IMR-90 (cell line): ENCODE data around the gene POLR1A.

Experiments
- BHLHE40 ChIP-seq: fragments of 150-350 bp; IDR thresholded peaks from 2 replicates; pipeline ENCODE4 v1.6.1; 2016; ENCODE audit warnings: mild to moderate bottlenecking, low read depth, low read length
- CHD1 ChIP-seq: IDR thresholded peaks from 2 replicates; pipeline ENCODE4 v1.6.1; 2012; ENCODE audit warnings: low read depth, low read length, improper control_type of control experiment
- ELK1 ChIP-seq: fragments of 150-350 bp; IDR thresholded peaks from 2 replicates; pipeline ENCODE4 v1.6.1; 2016; ENCODE audit warnings: low read depth, mild to moderate bottlenecking, low read length, moderate library complexity, borderline replicate concordance
- FOS ChIP-seq: fragments of 150-350 bp; IDR thresholded peaks from 2 replicates; pipeline ENCODE4 v1.6.1; 2016; ENCODE audit warnings: low read depth, low read length
- POLR2A ChIP-seq: IDR thresholded peaks from 2 replicates; pipeline ENCODE4 v1.6.1; 2012; ENCODE audit warnings: mild to moderate bottlenecking, low read depth, low read length
- RAD21 ChIP-seq: IDR thresholded peaks from 2 replicates; pipeline ENCODE4 v1.6.1; 2012; ENCODE audit warnings: low read length, improper control_type of control experiment
- RCOR1 ChIP-seq: IDR thresholded peaks from 2 replicates; pipeline ENCODE4 v1.6.1; 2012; ENCODE audit warnings: mild to moderate bottlenecking, low read length, improper control_type of control experiment; ENCODE audit not compliant: insufficient replicate concordance
- RFX5 ChIP-seq: IDR thresholded peaks from 2 replicates; pipeline ENCODE4 v1.8.0; 2012; ENCODE audit warnings: low read depth, mild to moderate bottlenecking, low read length, moderate library complexity
- USF2 ChIP-seq: fragments of 150-350 bp; IDR thresholded peaks from 2 replicates; pipeline ENCODE4 v1.6.1; 2017; ENCODE audit warnings: mild to moderate bottlenecking, antibody characterized with exemption, low read length, low read depth
- TF ChIP-seq, protein P1 (sequence below): conservative IDR thresholded peaks from 2 replicates; pipeline ENCODE4 v1.5.1; 2012; ENCODE audit warnings: mild to moderate bottlenecking, low read depth, low read length, improper control_type of control experiment

DNA sequence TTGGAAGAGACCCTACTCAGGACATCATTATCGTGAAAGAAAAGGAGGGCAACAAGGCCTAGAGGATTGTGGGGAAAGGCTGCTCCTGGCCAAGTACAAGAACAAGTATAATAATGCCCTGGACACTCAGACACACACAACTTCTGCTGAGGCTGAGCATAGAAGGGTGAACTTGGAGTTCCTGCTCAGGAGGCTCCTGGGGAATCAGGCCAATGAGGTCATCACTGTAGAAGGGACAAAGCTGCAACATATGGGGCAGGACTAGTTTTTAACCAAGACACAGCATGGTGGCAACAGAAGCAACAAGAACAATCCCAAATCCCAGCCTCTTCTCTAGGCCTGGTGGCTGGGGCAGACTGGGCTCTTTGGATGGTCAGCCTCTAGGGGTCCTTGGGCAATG is 102.6 kb downstream of the POLR1A start:
- TF ChIP-seq, protein P1, sequence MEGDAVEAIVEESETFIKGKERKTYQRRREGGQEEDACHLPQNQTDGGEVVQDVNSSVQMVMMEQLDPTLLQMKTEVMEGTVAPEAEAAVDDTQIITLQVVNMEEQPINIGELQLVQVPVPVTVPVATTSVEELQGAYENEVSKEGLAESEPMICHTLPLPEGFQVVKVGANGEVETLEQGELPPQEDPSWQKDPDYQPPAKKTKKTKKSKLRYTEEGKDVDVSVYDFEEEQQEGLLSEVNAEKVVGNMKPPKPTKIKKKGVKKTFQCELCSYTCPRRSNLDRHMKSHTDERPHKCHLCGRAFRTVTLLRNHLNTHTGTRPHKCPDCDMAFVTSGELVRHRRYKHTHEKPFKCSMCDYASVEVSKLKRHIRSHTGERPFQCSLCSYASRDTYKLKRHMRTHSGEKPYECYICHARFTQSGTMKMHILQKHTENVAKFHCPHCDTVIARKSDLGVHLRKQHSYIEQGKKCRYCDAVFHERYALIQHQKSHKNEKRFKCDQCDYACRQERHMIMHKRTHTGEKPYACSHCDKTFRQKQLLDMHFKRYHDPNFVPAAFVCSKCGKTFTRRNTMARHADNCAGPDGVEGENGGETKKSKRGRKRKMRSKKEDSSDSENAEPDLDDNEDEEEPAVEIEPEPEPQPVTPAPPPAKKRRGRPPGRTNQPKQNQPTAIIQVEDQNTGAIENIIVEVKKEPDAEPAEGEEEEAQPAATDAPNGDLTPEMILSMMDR: no peak
- TF ChIP-seq POLR2A (no peak), BHLHE40 (no peak), FOS (no peak), RAD21 (no peak), ELK1 (no peak), RFX5 (no peak), RCOR1 (no peak), USF2 (no peak), CHD1 (no peak)
